Tibial nerve (tissue), 4 donors: ENCODE measurements around the gene GOLPH3.

Experiments
- EP300 ChIP-seq, 2 donors: sonication (generic); formaldehyde crosslinking; IDR thresholded peaks; one replicate each; pipeline ENCODE4 v1.6.1; 2017; ENCODE audit warnings: antibody characterized with exemption in 2 of 2, mild to moderate bottlenecking in 1 of 2
- TF ChIP-seq, protein P1 (sequence below), 5 experiments: fragments of 200-600 bp in 3 of 5; fragments of 450-650 bp in 2 of 5; sonication (generic) in 3 of 5; IDR thresholded peaks; one replicate each; pipeline ENCODE4 v1.5.1; 2016 to 2019; ENCODE audit warnings: antibody characterized with exemption in 5 of 5, mild to moderate bottlenecking in 3 of 5, moderate library complexity in 2 of 5

GRCh38 chr5:32102254-32102986, 71.7 kb downstream of the GOLPH3 start:
- no peak for TF ChIP-seq EP300 (IDR thresholded peaks at IDR 0.05)
- TF ChIP-seq, protein P1, sequence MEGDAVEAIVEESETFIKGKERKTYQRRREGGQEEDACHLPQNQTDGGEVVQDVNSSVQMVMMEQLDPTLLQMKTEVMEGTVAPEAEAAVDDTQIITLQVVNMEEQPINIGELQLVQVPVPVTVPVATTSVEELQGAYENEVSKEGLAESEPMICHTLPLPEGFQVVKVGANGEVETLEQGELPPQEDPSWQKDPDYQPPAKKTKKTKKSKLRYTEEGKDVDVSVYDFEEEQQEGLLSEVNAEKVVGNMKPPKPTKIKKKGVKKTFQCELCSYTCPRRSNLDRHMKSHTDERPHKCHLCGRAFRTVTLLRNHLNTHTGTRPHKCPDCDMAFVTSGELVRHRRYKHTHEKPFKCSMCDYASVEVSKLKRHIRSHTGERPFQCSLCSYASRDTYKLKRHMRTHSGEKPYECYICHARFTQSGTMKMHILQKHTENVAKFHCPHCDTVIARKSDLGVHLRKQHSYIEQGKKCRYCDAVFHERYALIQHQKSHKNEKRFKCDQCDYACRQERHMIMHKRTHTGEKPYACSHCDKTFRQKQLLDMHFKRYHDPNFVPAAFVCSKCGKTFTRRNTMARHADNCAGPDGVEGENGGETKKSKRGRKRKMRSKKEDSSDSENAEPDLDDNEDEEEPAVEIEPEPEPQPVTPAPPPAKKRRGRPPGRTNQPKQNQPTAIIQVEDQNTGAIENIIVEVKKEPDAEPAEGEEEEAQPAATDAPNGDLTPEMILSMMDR (IDR thresholded peaks at IDR 0.05): no peak
